ENCODE measurements around the gene UBL7. TPM values are rescaled to one million over a fixed set of nuclear protein-coding genes. Genes with fewer than 3 reads are reported as not detected.

UBL7 gene
- total and polyA plus RNA-seq, 2 of the 8 experiments (the other 6 are each of a cell fraction or from before 2014, with no cell fraction given), result 71.5 to 183 TPM

GRCh38 chr15:74413350-74414080 is 47.4 kb downstream of the UBL7 start:
- CTCF ChIA-PET (ENCODE audit: partially characterized antibody), result interaction anchor here (0.6 to 5.5 kb wide), 7 partner anchors 9 to 344 kb away, joined by 3 to 30 read pairs (median 4); no protein-coding TSS in a partner anchor
- TF ChIP-seq GABPA (IDR thresholded peaks at IDR 0.05; ENCODE audit: borderline replicate concordance, insufficient read depth, low read length) (no peak), RNF2 (IDR thresholded peaks at IDR 0.05; ENCODE audit: borderline replicate concordance, low read depth, low read length, missing control alignments, poor library complexity, severe bottlenecking) (no peak), HDAC6 (IDR thresholded peaks at IDR 0.05; ENCODE audit: low read depth, low read length) (no peak), TAF7 (optimal IDR thresholded peaks at IDR 0.05; ENCODE audit: borderline replicate concordance, low read depth, low read length) (no peak), KDM5A (IDR thresholded peaks at IDR 0.05; ENCODE audit: low read length) (no peak), CTCF (IDR thresholded peaks at IDR 0.05; ENCODE audit: control extremely low read depth in 1 of 3, insufficient read depth in 1 of 3, low read depth in 1 of 3, low read length in 3 of 3) (no peak), KDM1A (IDR thresholded peaks at IDR 0.05; ENCODE audit: borderline replicate concordance, low read length) (no peak), SAP30 (IDR thresholded peaks at IDR 0.05; ENCODE audit: insufficient read depth, insufficient replicate concordance, low read length) (no peak)

More at GRCh38 chr15:74413350-74414080, 47.4 kb downstream of the UBL7 start:
- no peak overlapping the region for H3K27ac ChIP-seq (ENCODE audit: low read depth, low read length)
- H3K23me2 ChIP-seq (ENCODE audit: low read depth, low read length), result peaks cover 3% of the 10 kb centered on the region; the same call in 1 of the 2 replicates
- H4K20me1 ChIP-seq (replicated peaks in 1 of 2; ENCODE audit: control insufficient read depth in 1 of 2, insufficient read depth in 2 of 2, low read length in 2 of 2), result peaks cover 4% of the 10 kb centered on the region in 2 experiments
- no peak overlapping the region for H3K18ac ChIP-seq (ENCODE audit: extremely low read depth, low read length)
- H4K8ac ChIP-seq (ENCODE audit: extremely low read depth, insufficient read depth, low read length), result no peak overlapping the region; the same call in 1 of the 2 replicates
- H3K9ac ChIP-seq (replicated peaks in 1 of 4; ENCODE audit: extremely low read depth in 1 of 4, low read depth in 3 of 4, low read length in 3 of 4), result no peak overlapping the region
- no peaks in the 10 kb centered on the region for H3K27me3 ChIP-seq (replicated peaks in 1 of 4; ENCODE audit: control insufficient read depth in 3 of 4, extremely low read depth in 1 of 4, insufficient read depth in 3 of 4, low read length in 3 of 4)
- POLR2A ChIA-PET (ENCODE audit: partially characterized antibody), result interaction anchor here (0.9 kb wide), 1 partner anchor 20 kb away, joined by 3 read pairs; the partner anchor contains the start of gene SEMA7A
- H4K5ac ChIP-seq (ENCODE audit: insufficient read length, low read depth, low read length), result no peak overlapping the region
- H3K79me1 ChIP-seq (ENCODE audit: low read depth, low read length), result no peaks in the 10 kb centered on the region
- DNase-seq (ENCODE audit: low read depth in 1 of 2, low spot score in 2 of 2) (no peak), FAIRE-seq (no peak)
- no peak overlapping the region for H4K91ac ChIP-seq (replicated peaks; ENCODE audit: insufficient read length, low read length)
- H3K4me1 ChIP-seq (replicated peaks in 1 of 4; ENCODE audit: control insufficient read depth in 3 of 4, insufficient read depth in 4 of 4, low read length in 3 of 4), result peaks cover 0 to 3% (median 0%) of the 10 kb centered on the region in 4 experiments; a peak in 1 of 7 replicates
- no peaks in the 10 kb centered on the region for H3K79me2 ChIP-seq (ENCODE audit: control insufficient read depth in 1 of 2, insufficient read depth in 2 of 2, low read length in 2 of 2)
- H3K36me3 ChIP-seq (ENCODE audit: control insufficient read depth in 2 of 4, insufficient read depth in 4 of 4, low read length in 3 of 4), result peaks cover 0 to 9% (median 4%) of the 10 kb centered on the region in 4 experiments; a peak in 6 of 8 replicates
- H2BK12ac ChIP-seq (ENCODE audit: low read depth, low read length), result no peak overlapping the region
- H3K4ac ChIP-seq (replicated peaks; ENCODE audit: insufficient read length, low read depth, low read length), result no peak overlapping the region
- 87% methylated on average over 8 of the region's 9 CpGs; no CpG with 5 or more reads in 1 of the 2 experiments for WGBS, 2 experiments (ENCODE audit: extremely low coverage in 1 of 2, insufficient coverage in 1 of 2, insufficient read length in 1 of 2, insufficient replicate concordance in 2 of 2, low coverage in 1 of 2, low lambda C conversion rate in 2 of 2, missing lambda C conversion rate in 1 of 2)
- H2BK120ac ChIP-seq (replicated peaks; ENCODE audit: low read depth, low read length), result no peak overlapping the region
- no peak overlapping the region; the same call in 1 of the 2 replicates for H2BK5ac ChIP-seq (ENCODE audit: low read depth, low read length)
- H3K4me3 ChIP-seq (ENCODE audit: extremely low read depth in 1 of 4, insufficient read depth in 2 of 4, low read depth in 3 of 4, low read length in 4 of 4), result no peak overlapping the region
- no peak overlapping the region for H2BK15ac ChIP-seq (ENCODE audit: low read length)
- no peak overlapping the region for H2AFZ ChIP-seq (ENCODE audit: low read length)
- H2AK5ac ChIP-seq (ENCODE audit: low read depth, low read length), result no peak overlapping the region
- no peak overlapping the region for H2BK20ac ChIP-seq (ENCODE audit: low read length)
- H3K56ac ChIP-seq (replicated peaks; ENCODE audit: insufficient read length, low read depth, low read length), result no peak overlapping the region
- H3K14ac ChIP-seq (ENCODE audit: insufficient read length), result no peak overlapping the region
- H3K9me3 ChIP-seq (ENCODE audit: insufficient read depth in 2 of 2, low read depth in 1 of 2, low read length in 1 of 2), result no peaks in the 10 kb centered on the region
- no peak overlapping the region for H3K4me2 ChIP-seq (ENCODE audit: insufficient read depth in 1 of 2, low read depth in 2 of 2, low read length in 2 of 2)
- H3K23ac ChIP-seq (ENCODE audit: insufficient read length), result no peak overlapping the region

Data from H1 (cell line).